Measurements from ENCODE around the gene CNPY2.

DNA sequence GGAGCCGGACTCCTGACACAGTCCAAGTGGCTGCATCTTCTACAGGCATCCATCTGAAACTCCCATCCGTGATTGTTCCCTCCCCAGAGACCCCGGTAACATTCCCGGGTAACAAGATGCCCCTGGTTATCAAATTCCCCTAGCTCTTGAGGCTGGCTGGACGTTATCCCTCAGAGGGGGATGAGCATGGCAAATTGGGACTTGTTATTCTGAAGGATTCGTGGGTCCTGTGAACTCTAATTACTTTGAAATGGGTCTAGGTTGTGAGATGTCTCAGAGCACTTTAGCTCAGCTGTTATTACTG is 18.7 kb upstream of the CNPY2 start:
- TF ChIP-seq, protein P1, sequence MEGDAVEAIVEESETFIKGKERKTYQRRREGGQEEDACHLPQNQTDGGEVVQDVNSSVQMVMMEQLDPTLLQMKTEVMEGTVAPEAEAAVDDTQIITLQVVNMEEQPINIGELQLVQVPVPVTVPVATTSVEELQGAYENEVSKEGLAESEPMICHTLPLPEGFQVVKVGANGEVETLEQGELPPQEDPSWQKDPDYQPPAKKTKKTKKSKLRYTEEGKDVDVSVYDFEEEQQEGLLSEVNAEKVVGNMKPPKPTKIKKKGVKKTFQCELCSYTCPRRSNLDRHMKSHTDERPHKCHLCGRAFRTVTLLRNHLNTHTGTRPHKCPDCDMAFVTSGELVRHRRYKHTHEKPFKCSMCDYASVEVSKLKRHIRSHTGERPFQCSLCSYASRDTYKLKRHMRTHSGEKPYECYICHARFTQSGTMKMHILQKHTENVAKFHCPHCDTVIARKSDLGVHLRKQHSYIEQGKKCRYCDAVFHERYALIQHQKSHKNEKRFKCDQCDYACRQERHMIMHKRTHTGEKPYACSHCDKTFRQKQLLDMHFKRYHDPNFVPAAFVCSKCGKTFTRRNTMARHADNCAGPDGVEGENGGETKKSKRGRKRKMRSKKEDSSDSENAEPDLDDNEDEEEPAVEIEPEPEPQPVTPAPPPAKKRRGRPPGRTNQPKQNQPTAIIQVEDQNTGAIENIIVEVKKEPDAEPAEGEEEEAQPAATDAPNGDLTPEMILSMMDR (IDR thresholded peaks at IDR 0.05): no peak
- TF ChIP-seq POLR2A (IDR thresholded peaks at IDR 0.05): no peak
